IPS-11a (cell line): Measurements from ENCODE around the gene CHDH.

Source experiments
- H3K4me3 ChIP-seq: one replicate; pipeline ENCODE4 v1.5.1; 2013; ENCODE audit warnings: low read depth, low read length, control low read depth

CHDH gene

DNA sequence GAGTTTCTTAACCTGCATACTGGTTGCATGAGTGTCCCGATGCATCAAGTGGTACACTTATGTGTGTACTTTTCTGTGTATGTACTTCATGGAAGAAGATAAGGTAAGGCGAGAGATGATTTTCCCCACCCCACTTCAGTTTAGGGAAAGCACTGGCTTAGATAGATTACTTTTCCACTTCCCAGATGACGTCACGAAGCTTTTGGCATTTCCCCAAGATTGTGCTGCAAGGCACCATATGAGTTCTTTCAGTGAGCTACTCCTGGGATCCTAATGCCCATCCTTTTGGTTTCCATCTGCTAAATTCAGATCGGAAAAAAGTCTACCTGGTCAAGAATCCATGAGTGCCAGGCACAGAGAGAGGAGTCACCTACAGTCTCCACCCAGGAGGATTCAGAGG is 4.7 kb upstream of the CHDH start:
- no peak overlapping the region for H3K4me3 ChIP-seq

GRCh38 chr3:53849916-53850315 is 3.7 kb upstream of the CHDH start:
- no peak overlapping the region for H3K4me3 ChIP-seq

- peak overlapping the region; percentile 66 for H3K4me3 ChIP-seq
Measured at GRCh38 chr3:53846851-53847155, 584 bp upstream of the CHDH start.

GRCh38 chr3:53845881-53846133 is 412 bp downstream of the CHDH start:
- peak overlapping the region; percentile 66 for H3K4me3 ChIP-seq

GRCh38 chr3:53845103-53845880 is 927 bp downstream of the CHDH start:
- peak overlapping the region; percentile 66 for H3K4me3 ChIP-seq

DNA sequence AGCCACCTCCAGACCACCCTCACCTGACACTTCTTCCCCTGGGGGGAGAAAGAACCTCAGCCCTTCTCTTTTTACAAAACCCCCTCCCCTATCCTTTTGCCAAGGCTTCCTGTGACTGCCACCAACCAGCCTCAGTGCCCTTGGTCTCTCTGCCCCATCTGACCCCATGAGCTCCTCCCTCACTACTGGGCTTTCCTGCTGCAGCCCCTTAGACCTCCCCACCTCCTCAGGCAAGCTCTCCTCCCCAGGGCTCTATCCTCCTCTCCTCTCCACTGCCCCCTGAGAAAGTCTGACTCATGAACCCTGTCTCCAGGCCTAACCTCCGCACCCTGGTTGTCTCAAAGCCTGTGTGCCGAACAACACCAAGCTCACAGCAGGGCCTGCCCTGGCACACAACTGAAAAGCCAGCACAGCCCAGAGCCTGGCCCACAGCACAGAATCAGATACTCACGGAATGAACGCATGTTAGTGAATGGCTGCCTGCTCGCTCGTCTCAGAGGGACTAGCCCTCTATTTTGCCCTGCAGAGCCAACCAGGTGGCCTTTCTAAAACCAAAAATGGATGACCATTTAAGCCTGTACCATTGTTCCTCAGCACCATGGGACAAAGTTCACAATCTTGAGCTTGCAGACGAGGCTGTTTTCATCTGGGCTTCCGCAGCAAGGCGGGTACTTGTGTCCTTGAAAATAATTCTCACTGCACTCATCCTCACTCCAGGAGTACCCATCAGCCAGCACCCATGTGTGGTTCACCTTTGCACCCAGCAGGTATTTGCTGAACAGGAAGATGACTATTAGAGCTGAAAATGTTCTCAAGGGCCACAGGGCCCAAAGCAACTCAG is 1.7 kb downstream of the CHDH start:
- no peak overlapping the region for H3K4me3 ChIP-seq

GRCh38 chr3:53843195-53844177 is 2.7 kb downstream of the CHDH start:
- no peak overlapping the region for H3K4me3 ChIP-seq

DNA sequence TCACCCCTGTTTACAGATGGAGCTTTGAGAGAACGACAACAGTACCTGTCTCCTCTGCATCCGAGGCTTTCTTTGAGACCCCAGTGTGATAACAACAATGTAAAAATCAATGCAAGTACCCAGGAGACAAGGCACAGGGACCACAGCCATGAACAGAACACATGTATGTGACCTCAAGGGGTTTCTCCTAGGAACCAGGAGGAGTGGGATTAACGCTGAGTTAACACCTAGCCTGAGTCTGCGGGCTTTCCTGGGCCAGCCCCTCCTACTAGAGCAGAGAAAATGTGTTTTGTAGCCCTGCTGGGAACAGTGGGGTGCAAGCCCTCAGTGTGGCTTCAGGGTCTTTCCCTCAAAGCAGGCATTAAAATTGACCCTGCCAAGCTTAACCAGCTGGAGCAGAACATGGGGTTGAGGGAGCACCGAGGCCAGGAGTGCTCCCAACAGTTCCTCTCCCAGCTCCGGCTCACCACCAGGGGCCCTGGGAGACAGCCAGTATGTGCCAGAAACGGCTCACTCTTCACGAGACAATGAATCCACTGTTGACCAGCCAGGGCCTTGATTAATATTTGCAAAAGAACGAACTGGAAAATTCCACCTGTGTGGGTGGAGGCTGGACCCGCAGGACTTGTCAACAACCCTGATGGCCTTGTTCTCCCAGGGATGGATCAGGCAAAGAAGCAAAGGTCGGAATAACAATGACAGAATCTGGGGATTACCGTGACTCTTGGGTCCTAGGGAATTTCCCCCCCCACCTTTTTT is 3.6 kb downstream of the CHDH start:
- H3K4me3 ChIP-seq, result no peak overlapping the region

GRCh38 chr3:53841296-53841695 is 4.9 kb downstream of the CHDH start:
- no peak overlapping the region for H3K4me3 ChIP-seq

DNA sequence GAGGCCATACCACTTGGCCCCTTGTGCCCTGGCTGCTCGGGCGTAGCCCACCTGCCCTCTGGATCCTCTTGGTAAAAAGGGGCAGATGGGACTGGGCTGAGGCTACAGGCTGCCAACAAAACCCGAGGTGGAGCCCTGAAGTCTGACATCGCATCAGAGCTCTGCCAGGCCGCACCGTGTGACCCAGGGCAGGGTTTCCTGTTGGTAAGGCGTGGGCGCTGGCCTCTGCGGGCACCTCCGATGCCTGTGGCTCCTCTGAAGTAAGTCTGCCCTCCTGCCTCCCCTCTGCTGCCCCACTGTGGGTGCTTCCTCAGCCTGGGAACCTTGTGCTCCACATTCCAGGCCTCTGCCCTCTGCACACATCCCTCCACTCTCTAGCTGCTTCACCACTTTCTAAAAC is 8.9 kb downstream of the CHDH start:
- H3K4me3 ChIP-seq, result no peak overlapping the region

DNA sequence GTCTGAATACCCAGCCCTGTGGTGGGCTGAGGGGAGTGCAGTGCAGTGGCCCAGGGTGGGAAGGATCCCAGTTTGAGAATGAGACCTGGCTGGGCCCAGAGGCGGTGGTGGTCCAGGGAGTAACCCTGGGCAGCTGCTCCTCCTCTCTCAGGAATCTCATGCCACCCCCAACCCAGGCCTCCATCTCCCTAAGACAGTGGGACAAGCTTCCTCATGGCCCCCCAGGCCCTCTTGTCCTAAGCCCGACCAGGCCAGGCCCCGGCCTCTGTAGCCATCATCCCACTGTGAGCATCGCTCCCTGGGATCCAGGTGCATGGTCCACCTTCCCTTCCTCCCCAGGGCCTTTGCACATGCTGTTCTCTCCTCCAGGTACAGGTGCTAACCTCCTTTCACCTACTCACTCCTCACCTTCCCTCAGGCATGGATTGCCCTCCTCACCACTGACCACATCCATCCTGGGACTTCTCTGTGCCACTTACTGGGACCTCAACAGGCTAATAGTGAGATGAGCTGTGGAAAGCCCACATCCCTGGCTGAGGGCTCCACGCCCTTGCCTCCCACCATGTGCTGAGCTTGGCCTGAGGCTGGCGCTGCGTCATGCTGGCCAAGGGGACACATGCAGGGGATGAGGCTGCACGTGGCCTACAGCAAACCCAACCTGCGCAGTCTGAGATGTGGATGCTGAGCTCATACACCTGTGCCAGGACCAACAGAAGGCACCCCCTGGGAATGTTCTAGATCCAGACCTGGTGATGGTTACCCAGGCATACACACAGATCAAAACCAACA is 9.9 kb downstream of the CHDH start:
- no peak overlapping the region for H3K4me3 ChIP-seq

DNA sequence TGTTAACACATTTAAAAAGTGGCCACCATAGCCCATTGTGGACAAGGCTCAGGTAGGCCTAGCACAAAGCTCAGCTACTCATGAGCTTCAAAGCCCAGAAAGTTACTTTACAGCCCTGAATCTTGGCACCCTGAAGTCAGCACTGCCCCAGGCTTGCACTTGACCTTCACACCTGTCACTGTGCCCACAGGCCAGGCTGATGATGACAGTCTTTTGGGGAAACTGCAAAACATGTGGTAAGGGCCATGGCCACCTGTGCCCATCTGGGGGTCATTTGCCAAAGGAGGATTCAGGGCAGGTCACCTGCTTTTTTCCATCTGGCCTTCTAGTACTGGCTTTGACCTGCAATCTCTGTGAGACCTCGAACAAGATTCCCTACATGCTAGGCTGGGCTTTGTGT is 11.0 kb downstream of the CHDH start:
- no peak overlapping the region for H3K4me3 ChIP-seq

GRCh38 chr3:53834429-53835095 is 11.7 kb downstream of the CHDH start:
- no peak overlapping the region for H3K4me3 ChIP-seq

DNA sequence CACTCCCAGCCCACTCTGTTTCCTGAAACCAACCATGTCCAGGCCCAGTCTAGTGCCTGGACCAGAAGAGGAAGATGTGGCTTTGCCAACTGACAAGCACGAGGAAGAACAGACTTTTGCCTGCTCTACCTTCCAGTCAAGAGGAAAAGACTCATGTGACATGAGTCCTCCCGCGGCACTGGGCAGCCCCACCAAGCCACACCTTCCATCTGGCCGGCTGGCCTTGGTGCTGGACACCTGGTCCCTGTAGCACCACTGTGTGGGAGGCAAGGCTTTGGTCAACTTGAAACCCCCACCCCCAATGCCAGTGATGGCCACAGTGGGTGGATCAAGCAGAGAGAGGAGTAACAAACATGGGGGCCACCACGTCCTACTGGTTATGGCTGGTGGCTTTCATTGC is 12.5 kb downstream of the CHDH start:
- no peak overlapping the region for H3K4me3 ChIP-seq

DNA sequence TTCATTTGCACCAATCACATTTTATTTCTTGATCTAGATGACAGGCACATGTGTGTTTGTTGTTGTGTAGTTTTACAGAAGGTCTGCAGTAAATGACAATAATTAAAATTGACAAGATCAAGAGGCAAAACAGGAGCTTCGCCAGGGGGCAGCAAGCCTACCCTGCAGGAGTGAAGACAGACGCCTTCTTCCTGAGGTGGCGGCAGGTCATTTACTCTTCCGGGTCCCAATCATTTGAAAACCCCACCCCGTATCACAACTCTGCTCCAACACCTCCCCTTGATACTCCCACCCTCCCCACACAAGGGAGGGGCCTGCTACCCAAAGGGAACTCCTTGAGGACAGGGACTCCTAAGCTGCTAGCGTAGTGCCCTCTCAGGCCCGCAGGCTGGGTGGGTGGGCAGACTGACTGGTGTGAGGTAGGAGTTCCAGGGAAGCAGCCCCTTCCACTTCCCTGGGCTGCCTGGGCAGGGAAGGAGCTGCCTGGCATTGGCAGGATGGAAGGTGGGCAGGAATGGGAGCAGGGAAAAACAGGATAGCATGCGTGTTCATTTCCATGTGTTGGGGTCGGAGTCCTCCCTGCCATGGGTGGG is 13.1 kb downstream of the CHDH start:
- no peak overlapping the region for H3K4me3 ChIP-seq

DNA sequence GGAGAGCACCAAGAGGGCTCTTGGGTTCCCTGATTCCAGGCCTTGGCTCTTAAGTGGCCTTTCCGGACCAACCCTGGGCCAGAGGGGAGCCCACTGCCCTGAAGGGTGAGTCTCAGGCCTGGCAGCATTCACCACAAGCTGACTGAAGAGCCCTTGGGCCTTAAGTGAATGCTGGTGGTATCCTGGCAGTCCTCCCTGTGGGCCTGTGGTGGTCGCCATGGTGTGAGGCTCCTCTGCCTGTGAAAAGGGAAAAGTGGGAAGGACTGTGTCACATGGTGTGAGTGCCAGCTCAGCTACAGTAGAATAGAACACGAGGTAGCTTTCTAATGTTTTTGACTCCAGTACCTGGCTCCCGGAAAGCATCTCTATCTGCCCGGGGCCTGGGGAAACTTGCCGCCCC is 15.3 kb downstream of the CHDH start:
- no peak overlapping the region for H3K4me3 ChIP-seq

- no peak overlapping the region for H3K4me3 ChIP-seq
Measured at GRCh38 chr3:53829605-53830004, 16.6 kb downstream of the CHDH start.

- H3K4me3 ChIP-seq, result no peak overlapping the region
Measured at GRCh38 chr3:53828581-53828980, 17.6 kb downstream of the CHDH start.

DNA sequence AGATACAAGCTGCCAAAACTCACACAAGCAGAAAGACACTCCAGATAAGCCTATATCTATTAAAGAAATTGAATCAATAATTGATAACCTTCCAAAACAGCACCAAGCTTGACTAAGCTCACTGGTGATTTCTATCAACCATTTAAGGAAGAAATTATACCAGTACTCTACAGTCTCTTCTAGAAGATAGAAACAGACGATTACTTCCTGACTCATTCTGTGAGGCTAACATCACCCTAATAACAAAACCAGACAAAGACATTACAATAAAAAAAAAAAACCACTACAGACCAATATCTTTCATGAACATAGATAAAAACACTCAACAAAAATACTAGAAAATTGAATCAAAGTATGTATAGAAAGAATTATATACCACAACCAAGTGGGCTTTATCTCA is 20.2 kb downstream of the CHDH start:
- H3K4me3 ChIP-seq, result no peak overlapping the region
